ENCODE data around the gene PFDN6. TPM values are rescaled to one million over a fixed set of nuclear protein-coding genes. Genes with fewer than 3 reads are reported as not detected.

Gene PFDN6
- total and polyA plus RNA-seq, 2 of the 13 experiments (the other 11 are each of a cell fraction or from before 2014, with no cell fraction given): 75.5 to 87.0 TPM

DNA sequence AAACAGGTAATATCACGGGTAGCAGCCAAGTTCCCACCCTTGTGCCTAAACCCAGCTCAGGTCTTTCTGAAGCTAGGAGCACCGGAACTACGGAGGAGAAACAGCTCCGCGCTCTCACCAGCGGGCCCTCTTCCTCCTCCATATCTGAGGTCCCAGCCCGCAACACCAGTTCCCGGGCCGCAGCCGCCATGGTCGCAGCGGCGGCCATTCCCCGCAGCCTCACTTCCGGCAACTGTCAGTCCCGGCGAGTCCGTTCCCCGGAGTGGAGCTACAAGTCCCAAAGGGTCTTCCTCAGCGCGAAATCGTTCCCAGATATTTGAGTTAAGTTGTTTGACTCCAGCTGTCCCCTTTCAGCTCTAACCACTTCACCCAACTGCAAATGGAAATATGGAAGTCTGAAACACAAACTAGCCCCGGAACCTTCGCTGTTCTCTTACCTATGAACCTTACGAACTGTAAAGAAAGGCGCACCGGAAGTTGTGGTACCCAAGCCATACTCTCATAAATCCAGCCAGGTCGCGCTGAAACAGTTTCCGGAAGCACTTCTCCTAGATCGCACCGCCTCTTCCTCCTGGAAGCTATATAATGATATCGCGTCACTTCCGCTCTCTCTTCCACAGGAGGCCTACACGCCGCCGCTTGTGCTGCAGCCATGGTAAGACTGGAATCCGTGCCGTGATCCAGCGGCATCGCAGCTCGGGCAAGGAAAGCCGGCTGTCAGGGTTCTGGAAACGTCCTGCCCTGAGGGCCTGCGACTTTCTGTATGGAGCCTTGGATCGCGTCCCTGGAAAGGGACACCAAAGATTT, 17.7 kb upstream of the PFDN6 start, which contains the start of the genes RPS18 and VPS52 (continued):
- TF ChIP-seq, protein P1, sequence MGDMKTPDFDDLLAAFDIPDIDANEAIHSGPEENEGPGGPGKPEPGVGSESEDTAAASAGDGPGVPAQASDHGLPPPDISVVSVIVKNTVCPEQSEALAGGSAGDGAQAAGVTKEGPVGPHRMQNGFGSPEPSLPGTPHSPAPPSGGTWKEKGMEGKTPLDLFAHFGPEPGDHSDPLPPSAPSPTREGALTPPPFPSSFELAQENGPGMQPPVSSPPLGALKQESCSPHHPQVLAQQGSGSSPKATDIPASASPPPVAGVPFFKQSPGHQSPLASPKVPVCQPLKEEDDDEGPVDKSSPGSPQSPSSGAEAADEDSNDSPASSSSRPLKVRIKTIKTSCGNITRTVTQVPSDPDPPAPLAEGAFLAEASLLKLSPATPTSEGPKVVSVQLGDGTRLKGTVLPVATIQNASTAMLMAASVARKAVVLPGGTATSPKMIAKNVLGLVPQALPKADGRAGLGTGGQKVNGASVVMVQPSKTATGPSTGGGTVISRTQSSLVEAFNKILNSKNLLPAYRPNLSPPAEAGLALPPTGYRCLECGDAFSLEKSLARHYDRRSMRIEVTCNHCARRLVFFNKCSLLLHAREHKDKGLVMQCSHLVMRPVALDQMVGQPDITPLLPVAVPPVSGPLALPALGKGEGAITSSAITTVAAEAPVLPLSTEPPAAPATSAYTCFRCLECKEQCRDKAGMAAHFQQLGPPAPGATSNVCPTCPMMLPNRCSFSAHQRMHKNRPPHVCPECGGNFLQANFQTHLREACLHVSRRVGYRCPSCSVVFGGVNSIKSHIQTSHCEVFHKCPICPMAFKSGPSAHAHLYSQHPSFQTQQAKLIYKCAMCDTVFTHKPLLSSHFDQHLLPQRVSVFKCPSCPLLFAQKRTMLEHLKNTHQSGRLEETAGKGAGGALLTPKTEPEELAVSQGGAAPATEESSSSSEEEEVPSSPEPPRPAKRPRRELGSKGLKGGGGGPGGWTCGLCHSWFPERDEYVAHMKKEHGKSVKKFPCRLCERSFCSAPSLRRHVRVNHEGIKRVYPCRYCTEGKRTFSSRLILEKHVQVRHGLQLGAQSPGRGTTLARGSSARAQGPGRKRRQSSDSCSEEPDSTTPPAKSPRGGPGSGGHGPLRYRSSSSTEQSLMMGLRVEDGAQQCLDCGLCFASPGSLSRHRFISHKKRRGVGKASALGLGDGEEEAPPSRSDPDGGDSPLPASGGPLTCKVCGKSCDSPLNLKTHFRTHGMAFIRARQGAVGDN (CRISPR knock-in tag; IDR thresholded peaks at IDR 0.05): peak; percentile 93
- TF ChIP-seq CENPX (CRISPR knock-in tag; IDR thresholded peaks at IDR 0.05): no peak
- peak; percentile 95; the same call in 1 of the 2 replicates for TF ChIP-seq SIN3A (IDR thresholded peaks at IDR 0.05; ENCODE audit: borderline replicate concordance, low read depth, low read length)
- TF ChIP-seq ZBTB33 (CRISPR knock-in tag; IDR thresholded peaks at IDR 0.05): peak; percentile 24; the same call in 1 of the 2 replicates
- TF ChIP-seq NFIB (CRISPR knock-in tag; IDR thresholded peaks at IDR 0.05; ENCODE audit: borderline replicate concordance): no peak
- TF ChIP-seq SP5 (CRISPR knock-in tag; IDR thresholded peaks at IDR 0.05; ENCODE audit: borderline replicate concordance, low read depth): peak; percentile 85
- TF ChIP-seq ZBTB7A (CRISPR knock-in tag; IDR thresholded peaks at IDR 0.05): no peak; the same call in 1 of the 2 replicates
- peak; percentile 16; the same call in 1 of the 2 replicates for TF ChIP-seq ZNF414 (CRISPR knock-in tag; IDR thresholded peaks at IDR 0.05)
- no peak; the same call in 1 of the 2 replicates for TF ChIP-seq E2F5 (CRISPR knock-in tag; conservative IDR thresholded peaks at IDR 0.05)
- no peak for TF ChIP-seq RORA (CRISPR knock-in tag; IDR thresholded peaks at IDR 0.05)
- no peak for TF ChIP-seq NFE2L1 (CRISPR knock-in tag; IDR thresholded peaks at IDR 0.05; ENCODE audit: borderline replicate concordance)
- TF ChIP-seq ZNF572 (CRISPR knock-in tag; IDR thresholded peaks at IDR 0.05): peak; percentile 71; the same call in 1 of the 2 replicates
- TF ChIP-seq ZGPAT (CRISPR knock-in tag; IDR thresholded peaks at IDR 0.05): peak; percentile 94
- TF ChIP-seq TEAD3 (CRISPR knock-in tag; optimal IDR thresholded peaks at IDR 0.05; ENCODE audit: borderline replicate concordance): peak; percentile 54
- peak; percentile 78 for TF ChIP-seq CBX1 (IDR thresholded peaks at IDR 0.05; ENCODE audit: low read depth)
- peak; percentile 97 for TF ChIP-seq ZFY (CRISPR knock-in tag; IDR thresholded peaks at IDR 0.05)
- no peak for TF ChIP-seq ZNF260 (CRISPR knock-in tag; IDR thresholded peaks at IDR 0.05; ENCODE audit: borderline replicate concordance, low read depth)
- TF ChIP-seq XRCC5 (optimal IDR thresholded peaks at IDR 0.05; ENCODE audit: low read length): peak; percentile 20
- no peak; the same call in 1 of the 2 replicates for TF ChIP-seq SMAD1 (CRISPR knock-in tag; IDR thresholded peaks at IDR 0.05; ENCODE audit: borderline replicate concordance, low read depth)
- TF ChIP-seq ZNF382 (CRISPR knock-in tag; IDR thresholded peaks at IDR 0.05; ENCODE audit: borderline replicate concordance): no peak
